Amygdala (tissue), 56 donors: ENCODE results near the gene VSIG10L.

Experiments used
- DNase-seq, 56 donors: peaks; one replicate each; lab custom pipeline; 2025; lab: John Stamatoyannopoulos, UW

The VSIG10L gene

GRCh38 chr19:51285682-51286081 lies 56.3 kb downstream of the VSIG10L start:
- no peak for DNase-seq

- DNase-seq = no peak
Observed at GRCh38 chr19:51282335-51282734, 59.6 kb downstream of the VSIG10L start.
